ENCODE measurements around the gene NFS1. TPM values are rescaled to one million over a fixed set of nuclear protein-coding genes. Genes with fewer than 3 reads are reported as not detected.
"Not testable (repeated sequence)": the region's sequence is repeated elsewhere in the genome, so short reads cannot be mapped to it uniquely, and the experiment has no call there.

The NFS1 gene
- total RNA-seq, 4 donors from 2014 or later = 39.7 to 73.2 (median 47.3) TPM

GRCh38 chr20:35715652-35716051 lies 16.5 kb upstream of the NFS1 start:
- Histone ChIP-seq H3K27ac (no peak overlapping the region), H3K4me3 (no peak overlapping the region), H3K4me1 (peaks cover 6% of the 10 kb centered on the region), H3K36me3 (peaks cover 99% of the 10 kb centered on the region), H3K27me3 (no peaks in the 10 kb centered on the region), H3K9me3 (no peaks in the 10 kb centered on the region)
- TF ChIP-seq EP300 (IDR thresholded peaks at IDR 0.05) (no peak), CTCF (IDR thresholded peaks at IDR 0.05) (no peak), POLR2AphosphoS5 (IDR thresholded peaks at IDR 0.05) (no peak), POLR2A (IDR thresholded peaks at IDR 0.05) (no peak)
- 98% methylated on average over 2 of the region's 2 CpGs for WGBS
- no peak for DNase-seq (ENCODE audit: low spot score in 2 of 2)

GRCh38 chr20:35714127-35714526 lies 15.0 kb upstream of the NFS1 start:
- Histone ChIP-seq H3K27me3 (no peaks in the 10 kb centered on the region), H3K4me1 (peaks cover 17% of the 10 kb centered on the region), H3K9me3 (no peaks in the 10 kb centered on the region), H3K27ac (no peak overlapping the region), H3K36me3 (peaks cover 98% of the 10 kb centered on the region), H3K4me3 (no peak overlapping the region)
- no peak for TF ChIP-seq CTCF (IDR thresholded peaks at IDR 0.05)
- TF ChIP-seq POLR2AphosphoS5 (IDR thresholded peaks at IDR 0.05) = no peak
- TF ChIP-seq EP300 (IDR thresholded peaks at IDR 0.05) = no peak
- TF ChIP-seq POLR2A (IDR thresholded peaks at IDR 0.05) = no peak
- 59% methylated on average over 4 of the region's 4 CpGs for WGBS
- no peak for DNase-seq (ENCODE audit: low spot score in 2 of 2)

GRCh38 chr20:35713120-35713519 lies 14.0 kb upstream of the NFS1 start:
- H3K27ac ChIP-seq; H3K27me3 ChIP-seq; DNase-seq (ENCODE audit: low spot score in 2 of 2); H3K9me3 ChIP-seq; H3K4me3 ChIP-seq: not testable (repeated sequence)
- H3K4me1 ChIP-seq = peaks cover 17% of the 10 kb centered on the region
- H3K36me3 ChIP-seq = peaks cover 95% of the 10 kb centered on the region
- WGBS = 88% methylated on average over 9 of the region's 9 CpGs

- Histone ChIP-seq H3K4me3 (no peak overlapping the region), H3K4me1 (peaks cover 17% of the 10 kb centered on the region), H3K27me3 (no peaks in the 10 kb centered on the region), H3K27ac (no peak overlapping the region), H3K9me3 (no peaks in the 10 kb centered on the region), H3K36me3 (peaks cover 95% of the 10 kb centered on the region)
- TF ChIP-seq CTCF (IDR thresholded peaks at IDR 0.05) (no peak), POLR2AphosphoS5 (IDR thresholded peaks at IDR 0.05) (no peak), POLR2A (IDR thresholded peaks at IDR 0.05) (no peak), EP300 (IDR thresholded peaks at IDR 0.05) (no peak)
- 75% methylated on average over 6 of the region's 6 CpGs for WGBS
- DNase-seq (ENCODE audit: low spot score in 2 of 2) = no peak
These were observed 12.5 kb upstream of the NFS1 start for GRCh38 chr20:35711588-35712209.

GRCh38 chr20:35710884-35711587 lies 11.9 kb upstream of the NFS1 start:
- TF ChIP-seq POLR2A (IDR thresholded peaks at IDR 0.05) = no peak
- no peak for TF ChIP-seq EP300 (IDR thresholded peaks at IDR 0.05)
- TF ChIP-seq CTCF (IDR thresholded peaks at IDR 0.05) = no peak
- no peak for TF ChIP-seq POLR2AphosphoS5 (IDR thresholded peaks at IDR 0.05)
- peaks cover 95% of the 10 kb centered on the region for H3K36me3 ChIP-seq
- DNase-seq (ENCODE audit: low spot score in 2 of 2) = no peak
- no peak overlapping the region for H3K27ac ChIP-seq
- no peak overlapping the region for H3K4me3 ChIP-seq
- WGBS = 63% methylated on average over 6 of the region's 6 CpGs
- no peaks in the 10 kb centered on the region for H3K9me3 ChIP-seq
- peaks cover 17% of the 10 kb centered on the region for H3K4me1 ChIP-seq
- no peaks in the 10 kb centered on the region for H3K27me3 ChIP-seq
